Suprapubic skin (tissue), 4 donors: ENCODE data around the gene CCDC150. TPM values are rescaled to one million over a fixed set of nuclear protein-coding genes. Genes with fewer than 3 reads are reported as not detected.
A peak's percentile ranks its signal among the peaks of the same experiment; 100 is the strongest.

Experiments used
- DNase-seq, 2 donors: peaks; one replicate each; pipeline ENCODE4 v3.0.0-alpha.2; 2019; ENCODE audit warnings: low spot score in 2 of 2
- H3K27ac ChIP-seq: fragments of 200-600 bp; sonication (generic); one replicate; pipeline ENCODE4 v1.5.1; 2019
- H3K27me3 ChIP-seq: fragments of 200-600 bp; sonication (generic); one replicate; pipeline ENCODE4 v1.5.1; 2019
- H3K36me3 ChIP-seq: fragments of 200-600 bp; sonication (generic); one replicate; pipeline ENCODE4 v1.5.1; 2019
- H3K4me1 ChIP-seq: fragments of 200-600 bp; sonication (generic); one replicate; pipeline ENCODE4 v1.5.1; 2019
- H3K4me3 ChIP-seq: fragments of 200-600 bp; sonication (generic); one replicate; pipeline ENCODE4 v1.5.1; 2019; ENCODE audit warnings: mild to moderate bottlenecking
- H3K9me3 ChIP-seq: fragments of 200-600 bp; sonication (generic); one replicate; pipeline ENCODE4 v1.5.1; 2019
- EP300 ChIP-seq: sonication (generic); formaldehyde crosslinking; IDR thresholded peaks from one replicate; pipeline ENCODE4 v1.6.1; 2017; ENCODE audit warnings: antibody characterized with exemption
- POLR2A ChIP-seq, 2 donors: fragments of 450-650 bp; IDR thresholded peaks; one replicate each; pipeline ENCODE4 v1.6.1; 2017; ENCODE audit warnings: antibody characterized with exemption in 2 of 2, mild to moderate bottlenecking in 2 of 2, moderate library complexity in 2 of 2
- POLR2AphosphoS5 ChIP-seq, 3 donors: sonication (generic); formaldehyde crosslinking; IDR thresholded peaks; one replicate each; pipeline ENCODE4 v1.6.1; 2017; ENCODE audit warnings: antibody characterized with exemption in 3 of 3
- WGBS: methylation state at CpG from one replicate; pipeline ENCODE4 v1.1.5; 2018; 5-methylcytosine and 5-hydroxymethylcytosine counted together
- total RNA-seq, 4 donors: library from RNA; depleted of rRNA; stranded (reverse); fragments of >200 nt; gene quantifications; one replicate each; pipeline ENCODE4 v1.1.0, GENCODE V29; 2016
- TF ChIP-seq, protein P1 (sequence below), 2 donors: fragments of 200-600 bp in 1 of 2; fragments of 450-650 bp in 1 of 2; sonication (generic) in 1 of 2; IDR thresholded peaks; one replicate each; pipeline ENCODE4 v1.5.1; 2016 to 2019; ENCODE audit warnings: antibody characterized with exemption in 2 of 2, mild to moderate bottlenecking in 1 of 2, moderate library complexity in 1 of 2

The CCDC150 gene
- total RNA-seq, 4 donors from 2014 or later: 2.0 to 6.7 (median 3.1) TPM

GRCh38 chr2:196745711-196746110 lies 106.2 kb downstream of the CCDC150 start:
- Histone ChIP-seq H3K27ac (no peak overlapping the region), H3K36me3 (no peaks in the 10 kb centered on the region), H3K4me3 (no peak overlapping the region), H3K4me1 (no peaks in the 10 kb centered on the region), H3K27me3 (no peaks in the 10 kb centered on the region), H3K9me3 (no peaks in the 10 kb centered on the region)
- no peak for DNase-seq
- no peak for TF ChIP-seq POLR2A (IDR thresholded peaks at IDR 0.05)
- TF ChIP-seq, protein P1, sequence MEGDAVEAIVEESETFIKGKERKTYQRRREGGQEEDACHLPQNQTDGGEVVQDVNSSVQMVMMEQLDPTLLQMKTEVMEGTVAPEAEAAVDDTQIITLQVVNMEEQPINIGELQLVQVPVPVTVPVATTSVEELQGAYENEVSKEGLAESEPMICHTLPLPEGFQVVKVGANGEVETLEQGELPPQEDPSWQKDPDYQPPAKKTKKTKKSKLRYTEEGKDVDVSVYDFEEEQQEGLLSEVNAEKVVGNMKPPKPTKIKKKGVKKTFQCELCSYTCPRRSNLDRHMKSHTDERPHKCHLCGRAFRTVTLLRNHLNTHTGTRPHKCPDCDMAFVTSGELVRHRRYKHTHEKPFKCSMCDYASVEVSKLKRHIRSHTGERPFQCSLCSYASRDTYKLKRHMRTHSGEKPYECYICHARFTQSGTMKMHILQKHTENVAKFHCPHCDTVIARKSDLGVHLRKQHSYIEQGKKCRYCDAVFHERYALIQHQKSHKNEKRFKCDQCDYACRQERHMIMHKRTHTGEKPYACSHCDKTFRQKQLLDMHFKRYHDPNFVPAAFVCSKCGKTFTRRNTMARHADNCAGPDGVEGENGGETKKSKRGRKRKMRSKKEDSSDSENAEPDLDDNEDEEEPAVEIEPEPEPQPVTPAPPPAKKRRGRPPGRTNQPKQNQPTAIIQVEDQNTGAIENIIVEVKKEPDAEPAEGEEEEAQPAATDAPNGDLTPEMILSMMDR (IDR thresholded peaks at IDR 0.05): no peak
- TF ChIP-seq POLR2AphosphoS5 (IDR thresholded peaks at IDR 0.05): no peak
- TF ChIP-seq EP300: no peak

GRCh38 chr2:196747400-196747799 lies 107.9 kb downstream of the CCDC150 start:
- no peaks in the 10 kb centered on the region for H3K36me3 ChIP-seq
- no peak overlapping the region for H3K4me3 ChIP-seq
- no peaks in the 10 kb centered on the region for H3K9me3 ChIP-seq
- WGBS: 88% methylated on average over 1 of the region's 1 CpG
- no peak for DNase-seq
- no peak overlapping the region for H3K27ac ChIP-seq
- TF ChIP-seq POLR2AphosphoS5 (IDR thresholded peaks at IDR 0.05) (no peak), EP300 (no peak), POLR2A (IDR thresholded peaks at IDR 0.05) (no peak)
- TF ChIP-seq, protein P1 (IDR thresholded peaks at IDR 0.05): no peak
- peaks cover 4% of the 10 kb centered on the region for H3K4me1 ChIP-seq
- no peaks in the 10 kb centered on the region for H3K27me3 ChIP-seq

DNA sequence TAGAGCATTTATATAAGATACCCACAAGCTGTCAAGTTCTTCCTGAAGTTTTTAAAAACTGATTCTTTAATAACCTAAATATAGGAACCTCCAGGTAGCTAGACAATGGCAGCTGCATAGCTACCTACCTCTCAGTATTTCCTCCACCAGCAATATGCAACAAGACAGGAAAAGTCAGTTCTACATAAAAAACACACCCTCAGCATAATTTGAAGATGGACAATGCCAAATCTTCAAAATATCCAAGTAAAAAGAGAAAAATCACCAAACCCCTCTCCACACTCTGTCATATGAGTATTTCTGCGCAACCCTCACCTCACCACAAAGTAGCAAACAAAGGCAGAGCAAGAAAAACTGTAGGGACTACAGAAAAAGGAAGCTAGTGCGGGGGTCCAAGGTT lies 108.6 kb downstream of the CCDC150 start:
- no peak for DNase-seq

GRCh38 chr2:196750291-196750923 lies 110.9 kb downstream of the CCDC150 start:
- Histone ChIP-seq H3K9me3 (peaks cover 11% of the 10 kb centered on the region), H3K27ac (no peak overlapping the region), H3K36me3 (no peaks in the 10 kb centered on the region), H3K4me3 (no peak overlapping the region), H3K4me1 (peaks cover 4% of the 10 kb centered on the region), H3K27me3 (no peaks in the 10 kb centered on the region)
- DNase-seq: no peak
- no peak for TF ChIP-seq POLR2A (IDR thresholded peaks at IDR 0.05)
- TF ChIP-seq EP300: no peak
- TF ChIP-seq, protein P1 (IDR thresholded peaks at IDR 0.05): no peak
- no peak for TF ChIP-seq POLR2AphosphoS5 (IDR thresholded peaks at IDR 0.05)
- 86% methylated on average over 4 of the region's 4 CpGs for WGBS

More for the DNA sequence above, 108.6 kb downstream of the CCDC150 start:
- H3K9me3 ChIP-seq: no peaks in the 10 kb centered on the region
- H3K27ac ChIP-seq: no peak overlapping the region
- H3K4me1 ChIP-seq: peaks cover 4% of the 10 kb centered on the region
- H3K4me3 ChIP-seq: no peak overlapping the region
- no peaks in the 10 kb centered on the region for H3K36me3 ChIP-seq
- TF ChIP-seq EP300: no peak
- no peaks in the 10 kb centered on the region for H3K27me3 ChIP-seq
- 85% methylated on average over 2 of the region's 2 CpGs for WGBS

- Histone ChIP-seq H3K27ac (no peak overlapping the region), H3K9me3 (peaks cover 17% of the 10 kb centered on the region), H3K4me3 (no peak overlapping the region), H3K27me3 (no peaks in the 10 kb centered on the region), H3K36me3 (no peaks in the 10 kb centered on the region), H3K4me1 (peaks cover 4% of the 10 kb centered on the region)
- WGBS: 49% methylated on average over 8 of the region's 8 CpGs
- no peak for TF ChIP-seq EP300
- TF ChIP-seq, protein P1 (IDR thresholded peaks at IDR 0.05): peak; percentile 9 to 76
- TF ChIP-seq POLR2A (IDR thresholded peaks at IDR 0.05): no peak
- DNase-seq: no peak
These were observed 111.6 kb downstream of the CCDC150 start for GRCh38 chr2:196750977-196751631.
